ENCODE data around the gene GAS6. TPM values are rescaled to one million over a fixed set of nuclear protein-coding genes. Genes with fewer than 3 reads are reported as not detected.
A peak's percentile ranks its signal among the peaks of the same experiment; 100 is the strongest.

GAS6 gene
- total RNA-seq, 1 experiment from 2014 or later = 93.8 TPM

- ChIA-PET CTCF (no interaction called here), POLR2A (ENCODE audit: unreplicated experiment) (interaction anchor here (0.5 kb wide), 1 partner anchor 404 kb away, joined by 3 read pairs; no protein-coding TSS in a partner anchor)
- no peaks in the 10 kb centered on the region for H3K36me3 ChIP-seq (ENCODE audit: low read depth)
- H4K20me1 ChIP-seq (ENCODE audit: insufficient read depth) = no peaks in the 10 kb centered on the region
- no peak for DNase-seq
- 0 out of 2 replicates have a peak, but pooled peaks cover 5% of the 10 kb centered on the region for H3K27me3 ChIP-seq (ENCODE audit: insufficient read depth, low read depth)
- no TSS peak for BruUV-seq (replicated peaks)
- H3K4me3 ChIP-seq = no peak overlapping the region; the same call in 1 of the 2 replicates
- TF ChIP-seq EZH2 (IDR thresholded peaks at IDR 0.05; ENCODE audit: low read depth) (no peak), CTCF (conservative IDR thresholded peaks at IDR 0.05) (no peak)
- peak overlapping the region; percentile 62 for H3K27ac ChIP-seq
- H3K79me2 ChIP-seq (ENCODE audit: low read depth) = no peaks in the 10 kb centered on the region
- H3K9me3 ChIP-seq (ENCODE audit: insufficient read depth, low read depth) = peaks cover 12% of the 10 kb centered on the region; the same call in 1 of the 2 replicates
- peaks cover 29% of the 10 kb centered on the region for H3K4me1 ChIP-seq (replicated peaks; ENCODE audit: insufficient read depth)
- no peaks in the 10 kb centered on the region for H3K9me2 ChIP-seq (ENCODE audit: insufficient read depth)
- peak overlapping the region; percentile 65 for H3K4me2 ChIP-seq
- H2AFZ ChIP-seq = no peak overlapping the region
- H3F3A ChIP-seq (ENCODE audit: insufficient read depth, low read depth) = peaks cover 37% of the 10 kb centered on the region
- intact Hi-C loops (cut with micrococcal nuclease; ENCODE audit: unreplicated experiment) = loop anchor here (2.0 kb wide), 1 partner anchor 30 kb away; no protein-coding TSS in a partner anchor
Observed at GRCh38 chr13:113784645-113785024, 79.2 kb downstream of the GAS6 start.

GRCh38 chr13:113783966-113784644 lies 79.8 kb downstream of the GAS6 start:
- no TSS peak for BruUV-seq (replicated peaks)
- Histone ChIP-seq H3K9me2 (ENCODE audit: insufficient read depth) (no peaks in the 10 kb centered on the region), H3K27ac (peak overlapping the region; percentile 62), H3K4me2 (peak overlapping the region; percentile 65), H2AFZ (no peak overlapping the region), H3K4me1 (replicated peaks; ENCODE audit: insufficient read depth) (peaks cover 29% of the 10 kb centered on the region), H4K20me1 (ENCODE audit: insufficient read depth) (no peaks in the 10 kb centered on the region), H3K4me3 (no peak overlapping the region; the same call in 1 of the 2 replicates), H3K27me3 (ENCODE audit: insufficient read depth, low read depth) (peaks cover 8% of the 10 kb centered on the region; the same call in 1 of the 2 replicates), H3K9me3 (ENCODE audit: insufficient read depth, low read depth) (peaks cover 12% of the 10 kb centered on the region; the same call in 1 of the 2 replicates), H3K36me3 (ENCODE audit: low read depth) (no peaks in the 10 kb centered on the region), H3K79me2 (ENCODE audit: low read depth) (no peaks in the 10 kb centered on the region), H3F3A (ENCODE audit: insufficient read depth, low read depth) (peaks cover 37% of the 10 kb centered on the region)
- TF ChIP-seq CTCF (conservative IDR thresholded peaks at IDR 0.05) = no peak
- no peak for TF ChIP-seq EZH2 (IDR thresholded peaks at IDR 0.05; ENCODE audit: low read depth)
- ChIA-PET CTCF (no interaction called here), POLR2A (ENCODE audit: unreplicated experiment) (interaction anchor here (0.5 kb wide), 1 partner anchor 405 kb away, joined by 3 read pairs; no protein-coding TSS in a partner anchor)
- no peak for DNase-seq
- intact Hi-C loops (cut with micrococcal nuclease; ENCODE audit: unreplicated experiment) = loop anchor here (2.0 kb wide), 1 partner anchor 31 kb away; no protein-coding TSS in a partner anchor

GRCh38 chr13:113783200-113783881 lies 80.5 kb downstream of the GAS6 start:
- TF ChIP-seq EZH2 (IDR thresholded peaks at IDR 0.05; ENCODE audit: low read depth) (no peak), CTCF (conservative IDR thresholded peaks at IDR 0.05) (no peak)
- Histone ChIP-seq H3K4me2 (no peak overlapping the region), H3K4me1 (replicated peaks; ENCODE audit: insufficient read depth) (peaks cover 29% of the 10 kb centered on the region), H4K20me1 (ENCODE audit: insufficient read depth) (no peaks in the 10 kb centered on the region), H3K9me2 (ENCODE audit: insufficient read depth) (no peaks in the 10 kb centered on the region), H3K4me3 (no peak overlapping the region), H3K9me3 (ENCODE audit: insufficient read depth, low read depth) (peaks cover 12% of the 10 kb centered on the region; the same call in 1 of the 2 replicates), H3K36me3 (ENCODE audit: low read depth) (no peaks in the 10 kb centered on the region), H3F3A (ENCODE audit: insufficient read depth, low read depth) (peaks cover 37% of the 10 kb centered on the region), H3K79me2 (ENCODE audit: low read depth) (no peaks in the 10 kb centered on the region), H3K27me3 (ENCODE audit: insufficient read depth, low read depth) (peaks cover 14% of the 10 kb centered on the region), H2AFZ (no peak overlapping the region), H3K27ac (no peak overlapping the region)
- no TSS peak for BruUV-seq (replicated peaks)
- CTCF ChIA-PET = no interaction called here
- POLR2A ChIA-PET (ENCODE audit: unreplicated experiment) = no interaction called here
- DNase-seq = no peak
- intact Hi-C loops (cut with micrococcal nuclease; ENCODE audit: unreplicated experiment) = no loop called here

Data from PC-9 (cell line).